ENCODE data around the gene C6orf62.
"Not testable (repeated sequence)": the region's sequence is repeated elsewhere in the genome, so short reads cannot be mapped to it uniquely, and the experiment has no call there.

The C6orf62 gene

GRCh38 chr6:24757611-24758010 lies 38.7 kb upstream of the C6orf62 start:
- no peak overlapping the region for H3K4me3 ChIP-seq (ENCODE audit: low read depth, low read length)
- no peaks in the 10 kb centered on the region for H3K27me3 ChIP-seq (ENCODE audit: insufficient read depth, low read length)
- no peak overlapping the region for H2AFZ ChIP-seq (ENCODE audit: low read length, unreplicated experiment)
- peaks cover 6% of the 10 kb centered on the region for H3K4me1 ChIP-seq (ENCODE audit: control insufficient read depth, insufficient read depth, low read length, unreplicated experiment)
- no peaks in the 10 kb centered on the region for H3K36me3 ChIP-seq (ENCODE audit: insufficient read depth, low read length)
- no peaks in the 10 kb centered on the region for H3K79me2 ChIP-seq (ENCODE audit: control insufficient read depth, insufficient read depth, low read length, unreplicated experiment)
- H3K27ac ChIP-seq (ENCODE audit: low read depth, low read length) = no peak overlapping the region

- Histone ChIP-seq H3K79me2 (ENCODE audit: control insufficient read depth, insufficient read depth, low read length, unreplicated experiment) (no peaks in the 10 kb centered on the region), H3K36me3 (ENCODE audit: insufficient read depth, low read length) (no peaks in the 10 kb centered on the region), H2AFZ (ENCODE audit: low read length, unreplicated experiment) (peak overlapping the region; percentile 59), H3K4me1 (ENCODE audit: control insufficient read depth, insufficient read depth, low read length, unreplicated experiment) (peaks cover 6% of the 10 kb centered on the region), H3K4me3 (ENCODE audit: low read depth, low read length) (no peak overlapping the region), H3K27ac (ENCODE audit: low read depth, low read length) (no peak overlapping the region), H3K27me3 (ENCODE audit: insufficient read depth, low read length) (no peaks in the 10 kb centered on the region)
Observed at GRCh38 chr6:24755279-24755678, 36.3 kb upstream of the C6orf62 start.

GRCh38 chr6:24754378-24754777 lies 35.4 kb upstream of the C6orf62 start:
- not testable (repeated sequence) for H2AFZ ChIP-seq (ENCODE audit: low read length, unreplicated experiment); H3K27me3 ChIP-seq (ENCODE audit: insufficient read depth, low read length); H3K36me3 ChIP-seq (ENCODE audit: insufficient read depth, low read length); H3K4me3 ChIP-seq (ENCODE audit: low read depth, low read length); H3K79me2 ChIP-seq (ENCODE audit: control insufficient read depth, insufficient read depth, low read length, unreplicated experiment); H3K27ac ChIP-seq (ENCODE audit: low read depth, low read length); H3K4me1 ChIP-seq (ENCODE audit: control insufficient read depth, insufficient read depth, low read length, unreplicated experiment)

GRCh38 chr6:24753545-24753944 lies 34.6 kb upstream of the C6orf62 start:
- H3K27ac ChIP-seq (ENCODE audit: low read depth, low read length) = no peak overlapping the region

GRCh38 chr6:24752917-24753492 lies 34.1 kb upstream of the C6orf62 start:
- Histone ChIP-seq H2AFZ (ENCODE audit: low read length, unreplicated experiment) (no peak overlapping the region), H3K79me2 (ENCODE audit: control insufficient read depth, insufficient read depth, low read length, unreplicated experiment) (no peaks in the 10 kb centered on the region), H3K27ac (ENCODE audit: low read depth, low read length) (no peak overlapping the region), H3K4me3 (ENCODE audit: low read depth, low read length) (no peak overlapping the region), H3K36me3 (ENCODE audit: insufficient read depth, low read length) (no peaks in the 10 kb centered on the region), H3K27me3 (ENCODE audit: insufficient read depth, low read length) (no peaks in the 10 kb centered on the region), H3K4me1 (ENCODE audit: control insufficient read depth, insufficient read depth, low read length, unreplicated experiment) (peaks cover 6% of the 10 kb centered on the region)

More at GRCh38 chr6:24753545-24753944, 34.6 kb upstream of the C6orf62 start:
- Histone ChIP-seq H3K4me3 (ENCODE audit: low read depth, low read length) (no peak overlapping the region), H3K27me3 (ENCODE audit: insufficient read depth, low read length) (no peaks in the 10 kb centered on the region), H3K79me2 (ENCODE audit: control insufficient read depth, insufficient read depth, low read length, unreplicated experiment) (no peaks in the 10 kb centered on the region), H2AFZ (ENCODE audit: low read length, unreplicated experiment) (no peak overlapping the region), H3K36me3 (ENCODE audit: insufficient read depth, low read length) (no peaks in the 10 kb centered on the region), H3K4me1 (ENCODE audit: control insufficient read depth, insufficient read depth, low read length, unreplicated experiment) (peaks cover 6% of the 10 kb centered on the region)

GRCh38 chr6:24752503-24752902 lies 33.5 kb upstream of the C6orf62 start:
- Histone ChIP-seq H3K27ac (ENCODE audit: low read depth, low read length) (no peak overlapping the region), H2AFZ (ENCODE audit: low read length, unreplicated experiment) (no peak overlapping the region), H3K27me3 (ENCODE audit: insufficient read depth, low read length) (no peaks in the 10 kb centered on the region), H3K79me2 (ENCODE audit: control insufficient read depth, insufficient read depth, low read length, unreplicated experiment) (no peaks in the 10 kb centered on the region), H3K4me1 (ENCODE audit: control insufficient read depth, insufficient read depth, low read length, unreplicated experiment) (peaks cover 6% of the 10 kb centered on the region), H3K4me3 (ENCODE audit: low read depth, low read length) (no peak overlapping the region), H3K36me3 (ENCODE audit: insufficient read depth, low read length) (no peaks in the 10 kb centered on the region)

- not testable (repeated sequence) for H3K79me2 ChIP-seq (ENCODE audit: control insufficient read depth, insufficient read depth, low read length, unreplicated experiment); H3K27me3 ChIP-seq (ENCODE audit: insufficient read depth, low read length); H3K4me1 ChIP-seq (ENCODE audit: control insufficient read depth, insufficient read depth, low read length, unreplicated experiment); H2AFZ ChIP-seq (ENCODE audit: low read length, unreplicated experiment); H3K27ac ChIP-seq (ENCODE audit: low read depth, low read length); H3K4me3 ChIP-seq (ENCODE audit: low read depth, low read length); H3K36me3 ChIP-seq (ENCODE audit: insufficient read depth, low read length)
Observed at GRCh38 chr6:24750878-24751277, 31.9 kb upstream of the C6orf62 start.

GRCh38 chr6:24749297-24749696 lies 30.3 kb upstream of the C6orf62 start:
- Histone ChIP-seq H3K79me2 (ENCODE audit: control insufficient read depth, insufficient read depth, low read length, unreplicated experiment) (no peaks in the 10 kb centered on the region), H3K27me3 (ENCODE audit: insufficient read depth, low read length) (no peaks in the 10 kb centered on the region), H3K36me3 (ENCODE audit: insufficient read depth, low read length) (no peaks in the 10 kb centered on the region), H3K27ac (ENCODE audit: low read depth, low read length) (no peak overlapping the region), H2AFZ (ENCODE audit: low read length, unreplicated experiment) (no peak overlapping the region), H3K4me3 (ENCODE audit: low read depth, low read length) (no peak overlapping the region), H3K4me1 (ENCODE audit: control insufficient read depth, insufficient read depth, low read length, unreplicated experiment) (peaks cover 2% of the 10 kb centered on the region)

- Histone ChIP-seq H3K79me2 (ENCODE audit: control insufficient read depth, insufficient read depth, low read length, unreplicated experiment) (no peaks in the 10 kb centered on the region), H3K27me3 (ENCODE audit: insufficient read depth, low read length) (no peaks in the 10 kb centered on the region), H3K4me1 (ENCODE audit: control insufficient read depth, insufficient read depth, low read length, unreplicated experiment) (peaks cover 31% of the 10 kb centered on the region), H3K27ac (ENCODE audit: low read depth, low read length) (no peak overlapping the region), H2AFZ (ENCODE audit: low read length, unreplicated experiment) (no peak overlapping the region), H3K4me3 (ENCODE audit: low read depth, low read length) (no peak overlapping the region), H3K36me3 (ENCODE audit: insufficient read depth, low read length) (no peaks in the 10 kb centered on the region)
Observed at GRCh38 chr6:24744911-24745310, 26.0 kb upstream of the C6orf62 start.

GRCh38 chr6:24743944-24744335 lies 25.0 kb upstream of the C6orf62 start:
- Histone ChIP-seq H3K27me3 (ENCODE audit: insufficient read depth, low read length) (no peaks in the 10 kb centered on the region), H3K4me1 (ENCODE audit: control insufficient read depth, insufficient read depth, low read length, unreplicated experiment) (peaks cover 31% of the 10 kb centered on the region), H3K79me2 (ENCODE audit: control insufficient read depth, insufficient read depth, low read length, unreplicated experiment) (no peaks in the 10 kb centered on the region), H3K4me3 (ENCODE audit: low read depth, low read length) (peak overlapping the region; percentile 57; the same call in 1 of the 2 replicates), H3K27ac (ENCODE audit: low read depth, low read length) (peak overlapping the region; percentile 97), H2AFZ (ENCODE audit: low read length, unreplicated experiment) (peak overlapping the region; percentile 75), H3K36me3 (ENCODE audit: insufficient read depth, low read length) (no peaks in the 10 kb centered on the region)

- Histone ChIP-seq H3K4me1 (ENCODE audit: control insufficient read depth, insufficient read depth, low read length, unreplicated experiment) (peaks cover 31% of the 10 kb centered on the region), H3K27ac (ENCODE audit: low read depth, low read length) (peak overlapping the region; percentile 97), H3K36me3 (ENCODE audit: insufficient read depth, low read length) (no peaks in the 10 kb centered on the region), H3K4me3 (ENCODE audit: low read depth, low read length) (peak overlapping the region; percentile 66), H2AFZ (ENCODE audit: low read length, unreplicated experiment) (peak overlapping the region; percentile 75), H3K27me3 (ENCODE audit: insufficient read depth, low read length) (no peaks in the 10 kb centered on the region), H3K79me2 (ENCODE audit: control insufficient read depth, insufficient read depth, low read length, unreplicated experiment) (no peaks in the 10 kb centered on the region)
Observed at GRCh38 chr6:24743265-24743943, 24.4 kb upstream of the C6orf62 start.
